Kidney (tissue), 14 donors: ENCODE data around the gene CHST13. TPM values are rescaled to one million over a fixed set of nuclear protein-coding genes. Genes with fewer than 3 reads are reported as not detected.

Experiments used
- DNase-seq, 5 donors: peaks; one replicate each; pipeline ENCODE4 v3.0.0-alpha.2; 2013 to 2020
- FAIRE-seq: peaks from 2 replicates; lab custom pipeline; 2012; peaks lifted over from hg19 to GRCh38; lab: Jason Lieb, UNC
- H3K27ac ChIP-seq, 2 donors: one replicate each; pipeline ENCODE4 v1.7.0; 2013; ENCODE audit warnings: low read depth in 2 of 2, low read length in 2 of 2, inconsistent platforms in 1 of 2
- H3K27me3 ChIP-seq: one replicate; pipeline ENCODE4 v1.7.1; 2013; ENCODE audit warnings: low read length, inconsistent platforms; ENCODE audit not compliant: control insufficient read depth, insufficient read depth
- H3K36me3 ChIP-seq, 3 donors: one replicate each; pipeline versions ENCODE4 v1.7.0 to v1.7.1; 2013; ENCODE audit warnings: low read length in 3 of 3, control low read depth in 1 of 3, inconsistent platforms in 1 of 3; ENCODE audit not compliant: insufficient read depth in 3 of 3, control insufficient read depth in 2 of 3
- H3K4me1 ChIP-seq, 3 donors: one replicate each; pipeline versions ENCODE4 v1.7.0 to v1.7.1; 2013; ENCODE audit warnings: low read length in 3 of 3, inconsistent platforms in 1 of 3, low read depth in 1 of 3; ENCODE audit not compliant: control insufficient read depth in 2 of 3, insufficient read depth in 2 of 3
- H3K4me3 ChIP-seq, 3 donors: one replicate each; pipeline versions ENCODE4 v1.7.0 to v1.8.1; 2013; ENCODE audit warnings: low read length in 3 of 3, control low read depth in 1 of 3, inconsistent platforms in 1 of 3
- H3K9ac ChIP-seq, 3 donors: one replicate each; pipeline versions ENCODE4 v1.7.0 to v1.7.1; 2013; ENCODE audit warnings: low read length in 3 of 3, control low read depth in 1 of 3, inconsistent platforms in 1 of 3
- H3K9me3 ChIP-seq, 3 donors: one replicate each; pipeline versions ENCODE4 v1.7.0 to v1.7.1; 2013; ENCODE audit warnings: low read length in 3 of 3, control low read depth in 1 of 3, inconsistent platforms in 1 of 3; ENCODE audit not compliant: control insufficient read depth in 2 of 3, insufficient read depth in 1 of 3
- intact Hi-C: fragments of 100-400 bp; cut with DNase I; formaldehyde crosslinking; loops from one replicate; pipeline ENCODE4 v1.11.1; 2022
- polyA plus RNA-seq: library from polyadenylated mRNA; stranded (reverse); fragments of 350-450 nt; fragmentation: Illumina TruSeq; extraction: RNeasy Lipid Tissue Mini Kit (QIAGEN cat#74804); gene quantifications from one replicate; pipeline ENCODE4 v1.2.3, GENCODE V29; 2014; ENCODE audit warnings: low read depth, low replicate concordance; ENCODE audit not compliant: insufficient read depth
- total RNA-seq: library from RNA; stranded (reverse); fragmentation: NEBNext Ultra II Directional; extraction: Animal tissue kit (Norgen Biotek cat#: 25700); gene quantifications from one replicate; pipeline ENCODE4 v1.2.1, GENCODE V29; 2021
- TF ChIP-seq, protein P1 (sequence below): IDR thresholded peaks from 3 replicates; pipeline ENCODE4 v1.5.1; 2012; ENCODE audit warnings: mild to moderate bottlenecking, moderate library complexity, borderline replicate concordance; ENCODE audit not compliant: insufficient read depth; ENCODE audit errors: extremely low read depth
- donor health status: control.
- donor health status: control.
- donor health status: control.
- donor health status: control.
- donor health status: control.
- donor health status: DM: yes; HTN: yes; CAD: no.
- donor health status: Normal renal cell carcinoma (clear cell type).

Gene CHST13
- total and polyA plus RNA-seq, 2 donors from 2014 or later, result 3.3 to 7.0 TPM

DNA sequence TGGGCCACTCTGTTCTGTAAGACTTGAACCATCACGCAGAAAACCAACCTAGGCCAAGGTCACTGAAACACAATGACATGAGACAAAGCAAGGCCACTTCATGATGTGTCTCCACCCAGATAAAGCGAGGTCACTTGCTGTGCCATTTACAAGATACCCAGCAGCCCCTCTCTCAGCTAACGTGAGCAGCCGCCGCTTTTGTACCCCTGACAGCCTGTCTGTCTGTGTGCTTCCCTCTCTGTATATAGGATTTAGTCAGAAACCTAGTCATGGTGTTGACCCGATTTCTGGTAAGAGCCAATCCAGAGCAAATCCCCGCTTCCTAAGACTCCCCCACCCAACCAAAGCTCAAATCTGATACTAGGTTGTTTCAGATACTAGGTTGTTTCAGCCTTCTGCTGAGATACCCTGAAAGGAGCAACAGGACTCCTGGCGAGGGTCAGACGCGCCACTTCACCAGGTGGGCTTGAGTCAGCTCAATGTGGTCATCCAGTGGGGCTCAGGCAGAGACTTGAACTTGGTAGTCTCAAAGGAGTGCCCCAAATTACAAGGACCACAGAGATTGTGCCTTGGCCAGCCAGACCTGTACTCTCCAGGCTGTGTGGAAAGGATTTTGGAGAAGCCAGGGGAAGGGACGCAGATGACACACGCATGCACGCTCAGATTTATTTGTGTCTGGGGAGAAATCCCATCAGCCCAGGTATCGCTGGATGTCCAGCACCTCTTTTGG, 45.2 kb upstream of the CHST13 start:
- Histone ChIP-seq H3K27me3 (no peaks in the 10 kb centered on the region), H3K9me3 (no peaks in the 10 kb centered on the region), H3K27ac (no peak overlapping the region), H3K4me3 (no peak overlapping the region), H3K4me1 (peaks cover 0 to 10% (median under 1%) of the 10 kb centered on the region in 3 donors), H3K36me3 (no peaks in the 10 kb centered on the region), H3K9ac (no peak overlapping the region)
- intact Hi-C loops, result no loop called here
- FAIRE-seq (no peak), DNase-seq (peak in 1 of 5 donors; percentile 45)
- TF ChIP-seq, protein P1, sequence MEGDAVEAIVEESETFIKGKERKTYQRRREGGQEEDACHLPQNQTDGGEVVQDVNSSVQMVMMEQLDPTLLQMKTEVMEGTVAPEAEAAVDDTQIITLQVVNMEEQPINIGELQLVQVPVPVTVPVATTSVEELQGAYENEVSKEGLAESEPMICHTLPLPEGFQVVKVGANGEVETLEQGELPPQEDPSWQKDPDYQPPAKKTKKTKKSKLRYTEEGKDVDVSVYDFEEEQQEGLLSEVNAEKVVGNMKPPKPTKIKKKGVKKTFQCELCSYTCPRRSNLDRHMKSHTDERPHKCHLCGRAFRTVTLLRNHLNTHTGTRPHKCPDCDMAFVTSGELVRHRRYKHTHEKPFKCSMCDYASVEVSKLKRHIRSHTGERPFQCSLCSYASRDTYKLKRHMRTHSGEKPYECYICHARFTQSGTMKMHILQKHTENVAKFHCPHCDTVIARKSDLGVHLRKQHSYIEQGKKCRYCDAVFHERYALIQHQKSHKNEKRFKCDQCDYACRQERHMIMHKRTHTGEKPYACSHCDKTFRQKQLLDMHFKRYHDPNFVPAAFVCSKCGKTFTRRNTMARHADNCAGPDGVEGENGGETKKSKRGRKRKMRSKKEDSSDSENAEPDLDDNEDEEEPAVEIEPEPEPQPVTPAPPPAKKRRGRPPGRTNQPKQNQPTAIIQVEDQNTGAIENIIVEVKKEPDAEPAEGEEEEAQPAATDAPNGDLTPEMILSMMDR, result no peak

- Histone ChIP-seq H3K27me3 (no peaks in the 10 kb centered on the region), H3K27ac (no peak overlapping the region), H3K9me3 (no peaks in the 10 kb centered on the region), H3K4me3 (no peak overlapping the region), H3K36me3 (no peaks in the 10 kb centered on the region), H3K4me1 (peaks cover 0 to 5% (median 0%) of the 10 kb centered on the region in 3 donors), H3K9ac (no peak overlapping the region)
- FAIRE-seq (no peak), DNase-seq (no peak)
- TF ChIP-seq, protein P1, result no peak
- intact Hi-C loops, result no loop called here
Measured at GRCh38 chr3:126479642-126480041, 44.3 kb upstream of the CHST13 start.

GRCh38 chr3:126480206-126480605, 43.7 kb upstream of the CHST13 start:
- Histone ChIP-seq H3K27me3 (no peaks in the 10 kb centered on the region), H3K27ac (no peak overlapping the region), H3K4me3 (no peak overlapping the region), H3K36me3 (no peaks in the 10 kb centered on the region), H3K9ac (no peak overlapping the region), H3K4me1 (peaks cover 0 to 2% (median 0%) of the 10 kb centered on the region in 3 donors), H3K9me3 (no peaks in the 10 kb centered on the region)
- intact Hi-C loops, result no loop called here
- TF ChIP-seq, protein P1, result no peak
- DNase-seq (peak in 1 of 5 donors; percentile 31), FAIRE-seq (no peak)
